Activated effector memory CD4-positive, alpha-beta T cell treated with Interleukin-2 at 50 U/mL for 16 hours (primary cell): Measurements from ENCODE around the gene C11orf91.
"Not testable (repeated sequence)": the region's sequence is repeated elsewhere in the genome, so short reads cannot be mapped to it uniquely, and the experiment has no call there.

Source experiments
- DNase-seq: peaks from one replicate; pipeline ENCODE4 v3.0.0-alpha.2; 2020

C11orf91 gene

DNA sequence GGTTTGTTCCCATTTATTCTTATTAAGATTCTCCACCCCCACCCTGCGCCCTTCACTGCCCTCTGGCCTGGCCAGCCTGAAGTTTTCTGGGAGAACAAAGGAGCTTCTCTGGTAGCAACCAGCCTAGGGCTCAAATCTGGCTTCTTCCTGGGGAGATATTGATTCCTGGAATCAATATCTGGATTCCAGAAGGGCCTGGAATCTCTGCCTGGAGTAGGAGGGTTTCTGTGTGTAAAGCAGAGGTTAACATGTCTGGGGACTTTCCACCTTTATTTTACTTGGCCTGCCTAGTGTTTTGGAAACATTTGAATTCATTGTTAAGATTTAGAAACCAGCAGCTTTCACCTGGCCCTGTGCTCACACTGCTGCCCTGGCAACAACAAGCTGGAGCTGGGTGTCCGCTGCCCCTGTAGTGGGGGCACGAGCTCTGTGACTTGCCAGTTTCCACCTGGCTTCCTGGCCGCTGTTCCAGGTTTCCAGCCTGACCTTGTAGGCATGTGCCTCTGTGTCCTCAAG is 5.5 kb downstream of the C11orf91 start:
- DNase-seq: no peak

DNA sequence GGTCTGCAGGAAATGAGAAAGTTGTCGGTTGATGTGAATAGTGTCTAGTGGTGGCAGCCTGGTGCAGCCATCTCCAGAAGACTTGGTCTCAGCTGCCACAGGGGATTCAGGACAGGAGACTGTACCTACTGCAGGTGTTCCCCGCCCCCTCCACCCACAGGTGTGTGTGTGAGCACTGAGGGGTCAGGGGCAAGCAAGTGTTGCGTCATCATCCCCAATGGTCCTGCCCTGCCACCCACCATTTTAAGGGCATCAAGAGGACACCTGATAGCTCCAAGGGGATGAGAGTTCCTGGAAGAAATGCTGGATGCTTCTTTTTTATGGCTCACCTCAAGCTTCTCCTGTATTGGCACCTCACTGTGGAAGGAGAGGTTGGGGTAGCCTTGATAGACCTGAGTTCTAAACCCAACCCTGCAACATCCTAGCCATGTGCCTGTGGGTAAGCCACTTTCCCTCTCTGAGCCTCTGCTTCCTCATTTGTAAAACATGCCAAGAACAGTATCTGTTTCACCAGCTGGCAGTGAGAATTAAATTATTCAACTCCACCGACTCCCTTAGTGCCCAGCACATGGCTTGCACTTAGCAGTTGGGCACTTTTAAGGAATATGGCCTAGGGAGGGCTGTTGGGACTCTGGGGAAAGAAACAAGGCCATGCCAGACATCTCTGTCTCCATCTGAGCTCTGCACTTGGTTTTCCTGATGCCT is 6.1 kb downstream of the C11orf91 start:
- no peak for DNase-seq

DNA sequence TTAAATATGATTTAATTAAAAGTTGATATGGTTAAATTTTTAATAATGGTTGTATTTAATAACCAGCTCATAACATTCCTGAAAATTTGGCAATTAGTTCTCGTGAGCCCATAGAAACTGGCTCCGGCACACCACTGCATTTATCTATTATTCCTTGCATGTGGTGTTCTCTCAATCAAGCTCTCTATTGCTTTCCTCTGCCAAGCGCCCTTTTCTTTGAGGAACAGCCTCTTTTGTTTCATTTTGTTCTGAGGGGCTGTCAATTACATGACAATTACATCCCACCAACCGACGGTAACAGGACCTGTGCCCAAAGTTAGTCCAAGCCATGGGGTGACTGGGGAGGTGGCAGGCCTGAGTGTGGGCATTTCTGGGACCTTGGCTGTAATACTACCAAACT is 8.1 kb downstream of the C11orf91 start:
- DNase-seq: no peak

DNA sequence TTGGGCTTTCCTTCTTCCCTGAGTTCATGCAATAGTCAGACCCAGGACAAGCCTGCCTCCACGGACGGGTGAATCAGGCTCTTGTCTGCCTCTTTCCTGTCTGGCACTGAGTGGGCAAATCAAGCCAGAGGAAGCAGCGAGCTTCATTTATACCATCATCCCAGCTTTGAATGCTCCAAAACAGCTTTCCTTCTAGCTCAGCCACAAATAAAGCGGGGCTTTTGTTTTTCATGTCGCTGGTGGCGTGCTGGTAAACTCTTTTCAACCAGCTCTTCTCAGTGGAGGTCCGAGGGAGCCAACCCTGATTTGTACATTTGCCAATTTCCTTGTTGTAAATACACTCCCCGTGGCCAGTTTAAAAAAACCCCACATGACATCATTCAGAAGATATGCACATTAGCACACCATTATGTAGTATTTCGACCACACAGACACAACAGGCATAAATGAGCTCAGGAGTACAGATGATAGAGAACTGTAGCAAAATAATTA is 8.6 kb downstream of the C11orf91 start:
- DNase-seq: no peak

DNA sequence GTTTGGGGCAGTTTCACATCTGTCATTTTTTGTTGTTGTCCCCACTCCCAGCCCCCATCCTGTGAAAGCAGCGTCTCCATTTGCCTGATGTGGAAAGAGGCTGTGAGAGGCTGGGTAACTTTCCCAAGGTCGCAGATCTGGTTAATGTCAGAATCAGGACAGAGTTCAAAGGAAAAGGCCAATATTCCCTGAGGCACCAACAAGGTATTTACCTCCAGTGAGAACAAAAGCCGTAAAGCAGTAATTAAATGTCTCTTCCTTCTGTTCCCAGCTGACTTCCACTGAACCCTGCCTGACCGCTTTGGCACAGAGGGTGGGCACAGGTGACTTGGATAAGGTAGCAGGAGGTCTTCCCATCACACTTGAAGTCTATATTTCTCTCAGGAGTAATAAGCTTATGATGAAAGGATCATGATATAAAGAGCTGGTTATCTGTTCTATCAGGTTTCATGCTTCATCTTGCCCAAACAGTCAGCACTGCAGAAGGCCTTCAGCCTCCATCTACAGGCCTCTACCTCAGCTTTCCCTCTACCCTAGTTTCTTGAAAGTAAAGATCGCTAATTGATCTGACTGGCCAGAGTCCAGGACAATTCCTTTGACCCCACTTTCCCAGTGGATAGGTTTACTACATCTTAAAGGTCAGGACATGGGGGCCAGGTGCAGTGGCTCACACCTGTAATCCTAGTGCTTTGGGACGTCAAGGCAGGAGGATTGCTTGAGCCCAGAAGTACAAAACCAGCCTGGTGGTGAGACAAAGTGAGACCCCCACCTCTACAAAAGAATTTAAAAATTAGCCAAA is 9.4 kb downstream of the C11orf91 start:
- no peak for DNase-seq

DNA sequence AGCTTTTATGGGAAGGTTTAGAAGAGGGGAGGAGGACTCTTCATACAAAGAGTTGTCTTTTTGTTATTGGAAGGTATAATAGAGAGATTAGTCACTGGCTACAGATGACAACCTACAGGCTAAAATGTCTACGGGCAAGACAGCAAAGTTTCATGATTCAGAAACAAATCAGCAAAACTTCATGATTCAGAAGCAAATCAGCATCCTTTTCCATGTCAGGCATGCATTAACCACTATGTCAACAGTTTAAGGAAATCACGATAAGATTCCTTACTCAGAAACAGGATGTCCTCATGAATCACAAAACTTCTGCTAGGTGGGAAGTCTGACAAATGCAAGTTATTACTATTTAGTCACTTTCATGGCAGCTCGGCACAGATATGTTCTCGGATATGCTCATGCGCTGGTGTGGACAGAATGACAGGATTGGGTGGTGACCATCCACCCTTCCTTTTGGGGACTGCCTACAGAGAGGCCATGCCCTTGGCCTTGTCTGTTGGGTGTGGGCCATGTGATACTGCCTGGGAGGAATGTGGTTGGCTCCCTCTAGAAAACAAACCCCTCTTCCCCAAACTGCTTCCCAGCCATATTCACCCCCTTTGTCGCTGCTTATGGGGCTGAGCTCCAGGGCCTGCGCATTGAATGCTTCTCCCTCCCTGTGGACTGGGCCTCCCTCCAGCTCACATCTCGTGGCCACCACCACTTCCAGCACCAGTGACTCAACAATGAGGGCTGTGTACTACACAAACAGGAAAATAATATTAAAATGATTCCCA is 10.1 kb downstream of the C11orf91 start:
- no peak for DNase-seq

DNA sequence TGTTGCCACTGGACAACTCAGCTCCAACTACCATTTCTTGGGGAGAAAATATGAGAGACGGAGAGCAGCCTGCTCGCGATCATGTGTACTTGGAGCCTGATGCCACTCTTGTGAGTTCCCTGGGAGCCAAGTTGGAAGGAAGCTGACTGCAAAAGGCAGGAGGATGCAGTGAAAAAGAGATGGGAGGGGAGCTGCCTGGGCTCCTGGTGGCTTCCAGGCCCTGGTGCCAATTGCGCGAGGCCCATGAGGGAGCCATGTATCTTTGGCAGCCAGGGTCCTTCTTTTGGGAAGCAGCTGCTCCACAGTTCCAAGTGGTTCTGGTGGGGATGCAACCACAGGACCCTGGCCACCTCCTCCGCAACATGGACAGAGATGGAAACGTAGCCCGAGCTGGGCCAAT is 11.1 kb downstream of the C11orf91 start:
- no peak for DNase-seq

GRCh38 chr11:33689085-33689484 is 11.5 kb downstream of the C11orf91 start:
- no peak for DNase-seq

GRCh38 chr11:33687733-33688479 is 12.7 kb downstream of the C11orf91 start:
- DNase-seq: no peak

DNA sequence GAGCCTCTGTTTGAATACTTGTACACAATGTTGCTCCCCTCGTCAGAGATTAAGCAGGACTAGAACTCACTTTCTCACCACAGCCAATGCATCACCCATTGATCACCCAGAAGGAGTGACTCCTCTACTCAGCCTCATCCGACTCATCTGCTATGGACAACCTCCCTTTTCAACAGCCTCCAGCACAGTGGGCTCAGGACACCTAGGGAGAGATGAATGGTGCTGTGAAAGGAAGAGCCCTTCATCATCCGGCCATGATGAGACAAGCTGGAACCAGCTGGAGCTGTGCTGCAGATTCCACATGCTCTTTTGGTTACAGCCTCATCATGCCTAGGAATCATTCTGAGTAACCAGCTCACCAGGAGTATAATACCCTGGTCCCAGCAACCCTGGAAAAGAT is 15.5 kb downstream of the C11orf91 start:
- no peak for DNase-seq

- DNase-seq: no peak
Observed at GRCh38 chr11:33684003-33684706, 16.5 kb downstream of the C11orf91 start.

- DNase-seq: no peak
Observed at GRCh38 chr11:33682446-33682845, 18.2 kb downstream of the C11orf91 start.

GRCh38 chr11:33682019-33682418 is 18.6 kb downstream of the C11orf91 start:
- DNase-seq: no peak

- DNase-seq: not testable (repeated sequence)
Observed at GRCh38 chr11:33678616-33679015, 22.0 kb downstream of the C11orf91 start.

GRCh38 chr11:33674035-33674814 is 26.4 kb downstream of the C11orf91 start:
- DNase-seq: no peak

- no peak for DNase-seq
Observed at GRCh38 chr11:33672273-33672672, 28.4 kb downstream of the C11orf91 start.

DNA sequence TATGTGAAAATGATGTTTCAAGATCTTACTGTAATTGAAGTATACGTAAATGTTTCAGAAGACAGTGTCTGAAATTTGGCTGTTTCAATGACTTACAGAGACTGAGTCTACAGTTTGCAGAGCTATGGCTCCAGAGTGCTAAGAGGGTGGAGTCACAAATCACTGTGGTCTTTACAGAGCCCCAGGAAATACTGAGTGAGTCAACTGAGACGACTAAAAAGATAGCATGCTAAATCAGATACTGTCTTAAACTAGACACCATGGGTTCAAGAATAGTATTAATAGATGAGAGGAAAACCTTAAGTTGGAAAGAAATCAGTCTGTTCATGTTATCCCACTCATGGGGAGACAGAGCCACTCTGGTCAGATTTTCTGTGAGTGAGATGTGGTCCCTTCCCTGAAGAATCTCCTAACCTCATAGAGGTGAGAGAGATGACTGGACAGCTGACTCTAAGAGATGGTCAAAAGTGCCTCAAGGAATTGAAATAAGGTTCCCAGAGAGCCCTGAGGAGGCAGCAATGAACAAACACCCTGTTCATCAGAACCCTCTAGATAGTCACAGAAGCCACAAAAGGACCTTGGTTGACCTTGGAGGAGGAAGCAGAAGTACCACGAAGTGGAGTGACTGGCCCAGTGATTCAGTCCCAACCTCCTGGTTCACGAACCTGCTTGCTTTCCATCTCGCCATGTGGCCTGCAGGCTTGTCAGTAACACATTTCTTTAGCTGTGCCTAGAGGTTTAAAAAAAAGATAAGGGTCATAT is 30.2 kb downstream of the C11orf91 start:
- no peak for DNase-seq

- no peak for DNase-seq
Observed at GRCh38 chr11:33669598-33670249, 30.9 kb downstream of the C11orf91 start.

DNA sequence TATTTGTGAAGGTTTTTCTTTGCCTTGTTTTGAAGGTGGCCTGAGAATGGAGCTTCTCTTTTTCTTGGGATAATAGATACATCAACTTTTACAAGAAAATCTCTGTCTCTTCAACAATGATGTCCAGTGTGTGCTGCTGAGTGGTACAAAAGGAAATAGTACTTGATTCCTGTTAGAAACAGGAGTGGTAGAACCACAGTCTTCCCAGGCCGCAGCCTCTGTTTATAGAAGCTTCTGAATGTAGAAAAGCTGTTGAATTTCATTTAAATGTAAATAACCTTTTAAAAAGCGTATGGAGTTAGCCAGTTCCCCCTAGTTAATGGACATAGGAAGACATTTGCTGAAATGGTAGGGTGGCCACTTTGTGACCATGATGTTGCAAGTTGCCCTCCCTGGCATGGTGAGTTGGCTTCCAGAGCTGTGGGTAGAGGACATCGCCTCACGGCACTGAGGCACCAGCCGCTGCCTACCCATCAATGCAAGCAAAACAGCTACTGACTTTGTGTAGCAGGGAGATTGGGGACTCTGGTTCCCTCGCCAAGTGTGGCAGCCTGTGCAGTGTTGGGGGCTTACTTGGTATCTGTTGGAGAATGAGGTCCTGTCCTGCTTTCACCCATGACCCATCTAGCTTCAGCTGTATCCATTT is 31.6 kb downstream of the C11orf91 start:
- DNase-seq: no peak
